GM12864 (cell line): ENCODE measurements around the gene COL9A3.

Source experiments
- DNase-seq: peaks from one replicate; pipeline ENCODE4 v3.0.0-alpha.2; 2011; ENCODE audit warnings: low read depth
- H3K4me3 ChIP-seq: 2 replicates; pipeline ENCODE4 v1.5.1; 2011; ENCODE audit warnings: mild to moderate bottlenecking, low read depth, low read length, control low read depth
- CTCF ChIP-seq: IDR thresholded peaks from 2 replicates; pipeline ENCODE4 v1.5.1; 2011; ENCODE audit warnings: low read depth, mild to moderate bottlenecking, moderate library complexity, low read length, control low read depth, inconsistent platforms; ENCODE audit errors: missing control alignments

COL9A3 gene

GRCh38 chr20:62812907-62813200 lies 4.0 kb upstream of the COL9A3 start:
- DNase-seq: no peak
- no peak for TF ChIP-seq CTCF
- H3K4me3 ChIP-seq: no peak overlapping the region

GRCh38 chr20:62813588-62813987 lies 3.3 kb upstream of the COL9A3 start:
- DNase-seq: no peak
- no peak for TF ChIP-seq CTCF
- H3K4me3 ChIP-seq: no peak overlapping the region

GRCh38 chr20:62814060-62814708 lies 2.7 kb upstream of the COL9A3 start:
- no peak for DNase-seq
- no peak for TF ChIP-seq CTCF
- H3K4me3 ChIP-seq: no peak overlapping the region

- no peak overlapping the region for H3K4me3 ChIP-seq
- no peak for TF ChIP-seq CTCF
- DNase-seq: no peak
Observed at GRCh38 chr20:62814709-62815065, 2.2 kb upstream of the COL9A3 start.

GRCh38 chr20:62815066-62815991 lies 1.5 kb upstream of the COL9A3 start:
- no peak for TF ChIP-seq CTCF
- H3K4me3 ChIP-seq: no peak overlapping the region
- no peak for DNase-seq

- no peak for TF ChIP-seq CTCF
- no peak overlapping the region for H3K4me3 ChIP-seq
- no peak for DNase-seq
Observed at GRCh38 chr20:62816031-62816883, 593 bp upstream of the COL9A3 start.
